Right lung (tissue), 5 donors: ENCODE results near the gene CEACAM1. TPM values are rescaled to one million over a fixed set of nuclear protein-coding genes. Genes with fewer than 3 reads are reported as not detected.
"Not testable (repeated sequence)": the region's sequence is repeated elsewhere in the genome, so short reads cannot be mapped to it uniquely, and the experiment has no call there.

Experiments used
- DNase-seq, 2 donors: peaks; one replicate each; pipeline ENCODE4 v3.0.0-alpha.2; 2013
- polyA plus RNA-seq, 5 donors: library from polyadenylated mRNA; unstranded; fragments of 120-200 nt; gene quantifications; one replicate each; pipeline versions ENCODE4 v1.2.1 to v1.2.3, GENCODE V29; 2013; ENCODE audit warnings: inconsistent platforms in 1 of 5, low replicate concordance in 1 of 5; ENCODE audit not compliant: insufficient read length in 5 of 5, insufficient read depth in 1 of 5

Gene CEACAM1
- polyA plus RNA-seq, 5 donors = 5.4 to 8.3 (median 6.5) TPM

- DNase-seq = no peak
Observed at GRCh38 chr19:42512130-42512636, 16.1 kb downstream of the CEACAM1 start.

- DNase-seq = no peak
Observed at GRCh38 chr19:42511340-42511739, 16.9 kb downstream of the CEACAM1 start.

DNA sequence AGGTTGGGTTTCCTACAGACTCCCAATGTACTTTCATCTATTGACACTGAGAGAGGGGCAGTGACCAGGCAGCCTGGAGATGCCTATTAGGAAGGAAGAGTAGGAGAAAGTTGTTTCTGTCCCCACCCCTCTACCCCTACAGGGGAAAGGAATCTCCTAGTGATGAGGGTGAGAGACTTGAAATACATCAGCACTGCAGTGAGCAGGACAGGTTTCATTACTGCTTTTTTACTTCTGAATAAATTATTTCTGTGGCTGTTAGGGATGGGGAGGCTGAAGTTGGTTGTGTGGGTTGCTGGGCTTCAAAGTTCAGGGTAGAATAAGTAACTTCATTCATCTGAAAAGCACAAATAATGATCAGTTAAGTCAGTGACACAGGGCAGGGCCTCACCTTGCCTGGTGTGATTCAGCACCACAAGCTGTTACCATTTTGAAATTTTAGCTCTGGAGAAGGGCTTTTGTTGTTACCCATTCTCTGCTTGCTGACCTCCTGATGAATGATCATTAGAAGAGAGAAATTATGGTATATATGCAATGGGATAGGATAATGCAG, 19.3 kb downstream of the CEACAM1 start:
- DNase-seq = no peak

- no peak for DNase-seq
Observed at GRCh38 chr19:42505066-42505465, 23.2 kb downstream of the CEACAM1 start.

DNA sequence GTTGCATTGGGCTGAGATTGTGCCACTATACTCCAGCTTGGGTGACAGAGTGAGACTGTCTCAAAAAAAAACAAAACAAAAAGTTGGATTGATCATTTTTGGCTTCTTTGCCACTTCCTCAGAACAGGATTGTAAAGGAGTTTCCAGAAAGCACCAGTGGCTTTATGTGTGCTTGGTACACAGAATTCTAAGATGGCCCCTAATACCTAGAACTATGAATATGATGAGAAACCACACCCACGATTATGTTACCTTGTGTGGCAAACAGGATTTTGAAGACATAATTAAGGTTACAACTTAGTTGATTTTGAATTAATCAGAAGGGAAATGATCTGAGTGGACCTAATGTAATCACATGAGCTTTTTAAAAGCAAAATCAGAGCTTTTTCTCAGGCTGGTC, 26.5 kb downstream of the CEACAM1 start:
- DNase-seq = no peak

GRCh38 chr19:42501243-42501642, 27.0 kb downstream of the CEACAM1 start:
- not testable (repeated sequence) for DNase-seq

DNA sequence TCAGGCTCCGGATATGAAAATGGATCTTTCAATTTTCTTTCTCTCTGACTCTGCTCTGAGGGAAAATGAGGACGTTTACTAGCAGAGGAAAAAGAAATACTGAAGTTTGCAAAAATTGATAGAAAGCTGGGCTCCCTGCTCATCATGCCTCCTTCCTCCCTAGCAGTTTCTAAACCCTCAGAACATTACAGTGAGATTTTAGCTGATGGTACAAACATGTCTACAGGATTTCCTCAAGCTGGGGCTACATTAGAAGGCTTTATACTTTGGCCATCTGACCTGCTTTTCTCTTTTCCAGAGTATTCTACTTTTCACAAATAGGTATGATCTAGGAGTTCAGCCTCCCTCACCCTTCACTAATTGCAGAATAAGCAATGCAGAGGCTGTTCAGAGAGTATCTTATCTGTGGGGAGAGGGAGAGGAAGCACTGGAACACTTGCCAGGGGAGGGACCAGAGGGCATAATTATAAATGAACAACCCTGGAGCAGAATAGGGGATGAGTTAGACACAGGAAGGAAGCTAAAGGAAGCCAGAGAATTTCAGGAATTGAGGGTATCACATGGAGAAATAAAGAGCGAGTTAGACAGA, 30.0 kb downstream of the CEACAM1 start:
- no peak for DNase-seq

- DNase-seq = peak; percentile 15 to 31
Observed at GRCh38 chr19:42497492-42498168, 30.7 kb downstream of the CEACAM1 start.

GRCh38 chr19:42496460-42497133, 31.7 kb downstream of the CEACAM1 start:
- DNase-seq = no peak

- no peak for DNase-seq
Observed at GRCh38 chr19:42495663-42496062, 32.6 kb downstream of the CEACAM1 start.

- no peak for DNase-seq
Observed at GRCh38 chr19:42494321-42494720, 34.0 kb downstream of the CEACAM1 start.

DNA sequence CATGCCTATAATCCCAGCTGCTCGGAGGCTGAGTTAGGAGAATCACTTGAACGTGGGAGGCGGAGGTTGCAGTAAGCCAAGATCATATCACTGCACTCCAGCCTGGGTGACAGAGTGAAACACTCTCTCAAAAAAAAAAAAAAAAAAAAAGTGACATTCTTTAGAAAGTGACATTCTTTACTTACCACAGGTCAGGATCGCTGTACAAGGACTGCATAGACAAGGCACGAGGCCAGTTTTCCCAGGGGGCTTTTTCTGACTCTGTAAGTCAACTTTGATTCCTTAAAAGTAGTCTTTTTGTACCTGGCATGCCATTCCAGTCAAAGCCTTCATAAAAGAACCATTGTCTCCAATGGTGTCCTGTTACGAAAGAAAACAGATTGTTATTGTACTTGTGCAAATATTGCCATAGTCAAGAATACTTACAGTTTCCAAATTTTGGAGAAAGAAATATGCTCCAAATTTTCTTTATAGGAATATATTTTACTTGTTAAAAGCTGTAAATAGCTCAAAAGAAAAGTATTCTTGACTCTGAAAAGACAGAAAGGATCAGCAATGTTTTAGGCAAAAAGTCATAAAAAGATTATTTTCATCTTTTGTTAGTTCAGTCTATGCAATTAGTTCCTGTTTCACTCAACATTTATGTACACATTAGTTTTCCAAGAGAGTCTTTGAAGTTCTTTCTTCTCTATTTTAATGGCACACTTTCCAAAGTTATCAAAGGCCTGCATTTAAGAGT, 39.3 kb downstream of the CEACAM1 start:
- DNase-seq = no peak

DNA sequence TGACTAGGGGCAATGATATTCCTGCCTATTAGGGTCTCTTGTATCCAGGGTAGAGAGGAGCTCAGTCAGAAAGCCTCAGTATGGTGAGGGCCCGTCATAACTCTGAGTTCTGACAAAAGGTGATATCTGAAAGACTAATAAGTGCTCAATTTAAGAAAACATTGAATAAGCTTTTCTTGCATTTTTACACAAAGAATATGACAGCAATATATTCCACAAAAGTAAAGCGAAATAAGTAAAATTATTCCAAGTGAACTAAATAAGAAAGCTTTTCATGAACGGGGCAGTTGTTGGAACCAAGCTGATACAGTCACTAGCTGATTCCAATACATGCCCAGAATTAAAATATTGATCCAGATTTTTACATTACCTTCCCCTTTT, 40.5 kb downstream of the CEACAM1 start:
- DNase-seq = no peak

- no peak for DNase-seq
Observed at GRCh38 chr19:42487032-42487797, 41.1 kb downstream of the CEACAM1 start.

- DNase-seq = not testable (repeated sequence)
Observed at GRCh38 chr19:42485036-42485435, 43.2 kb downstream of the CEACAM1 start.

- DNase-seq = peak in 1 of 2 donors; percentile 6
Observed at GRCh38 chr19:42480335-42481095, 47.8 kb downstream of the CEACAM1 start.

GRCh38 chr19:42479736-42480135, 48.5 kb downstream of the CEACAM1 start:
- no peak for DNase-seq

GRCh38 chr19:42478765-42479311, 49.4 kb downstream of the CEACAM1 start:
- DNase-seq = no peak

DNA sequence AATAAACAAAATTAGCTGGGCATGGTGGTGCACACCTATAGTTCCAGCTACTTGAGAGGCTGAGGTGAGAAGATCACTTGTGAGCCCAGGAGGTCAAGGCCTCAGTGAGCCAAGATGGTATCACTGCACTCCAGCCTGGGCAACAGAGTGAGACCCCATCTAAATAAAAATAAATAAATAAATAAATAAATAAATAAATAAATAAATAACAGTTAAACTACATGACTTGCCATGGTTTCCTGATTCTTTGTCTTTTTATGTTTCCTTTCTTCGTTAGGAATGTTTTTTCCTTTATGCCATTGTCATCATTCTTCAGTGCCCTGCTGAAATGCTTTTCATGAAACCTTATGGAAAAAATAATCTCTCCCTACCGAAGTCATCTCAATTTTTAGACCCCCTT, 50.3 kb downstream of the CEACAM1 start:
- no peak for DNase-seq

GRCh38 chr19:42477117-42477516, 51.2 kb downstream of the CEACAM1 start:
- DNase-seq = no peak
